ENCODE measurements around the gene ADAM10. TPM values are rescaled to one million over a fixed set of nuclear protein-coding genes. Genes with fewer than 3 reads are reported as not detected.
A peak's percentile ranks its signal among the peaks of the same experiment; 100 is the strongest.

ADAM10 gene
- total and polyA plus RNA-seq, 2 donors = 31.4 to 143 TPM

GRCh38 chr15:58736018-58736643, 13.4 kb downstream of the ADAM10 start:
- no peak overlapping the region for H3K27ac ChIP-seq (ENCODE audit: low read depth in 1 of 2, low read length in 1 of 2)
- H3K9me3 ChIP-seq (ENCODE audit: control insufficient read depth in 2 of 2, insufficient read depth in 1 of 2, low read length in 1 of 2) = no peaks in the 10 kb centered on the region
- peaks cover 10 to 30% of the 10 kb centered on the region in 2 donors for H3K4me1 ChIP-seq (ENCODE audit: control insufficient read depth in 2 of 2, insufficient read depth in 2 of 2, low read length in 2 of 2)
- whole genome bisulfite sequencing = 86% methylated on average over 2 of the region's 2 CpGs
- no peaks in the 10 kb centered on the region for H3K27me3 ChIP-seq (ENCODE audit: control insufficient read depth in 2 of 2, insufficient read depth in 1 of 2, low read length in 1 of 2)
- H3K36me3 ChIP-seq (ENCODE audit: control insufficient read depth in 2 of 2, insufficient read depth in 2 of 2, low read length in 1 of 2) = peaks cover 10 to 13% of the 10 kb centered on the region in 2 donors
- DNase-seq (ENCODE audit: low read depth in 6 of 9, low spot score in 9 of 9) = no peak
- H3K4me3 ChIP-seq (ENCODE audit: low read length in 2 of 2) = no peak overlapping the region

- WGBS = 96% methylated on average over 2 of the region's 2 CpGs
- H3K27ac ChIP-seq (ENCODE audit: low read depth in 1 of 2, low read length in 1 of 2) = no peak overlapping the region
- H3K27me3 ChIP-seq (ENCODE audit: control insufficient read depth in 2 of 2, insufficient read depth in 1 of 2, low read length in 1 of 2) = no peaks in the 10 kb centered on the region
- peaks cover 12 to 27% of the 10 kb centered on the region in 2 donors for H3K4me1 ChIP-seq (ENCODE audit: control insufficient read depth in 2 of 2, insufficient read depth in 2 of 2, low read length in 2 of 2)
- H3K36me3 ChIP-seq (ENCODE audit: control insufficient read depth in 2 of 2, insufficient read depth in 2 of 2, low read length in 1 of 2) = peaks cover 13% of the 10 kb centered on the region in 2 donors
- no peak overlapping the region for H3K4me3 ChIP-seq (ENCODE audit: low read length in 2 of 2)
- no peaks in the 10 kb centered on the region for H3K9me3 ChIP-seq (ENCODE audit: control insufficient read depth in 2 of 2, insufficient read depth in 1 of 2, low read length in 1 of 2)
- no peak for DNase-seq (ENCODE audit: low read depth in 6 of 9, low spot score in 9 of 9)
Measured at GRCh38 chr15:58734859-58735258, 14.6 kb downstream of the ADAM10 start.

- H3K27me3 ChIP-seq (ENCODE audit: control insufficient read depth in 2 of 2, insufficient read depth in 1 of 2, low read length in 1 of 2) = no peaks in the 10 kb centered on the region
- peaks cover 12 to 23% of the 10 kb centered on the region in 2 donors for H3K4me1 ChIP-seq (ENCODE audit: control insufficient read depth in 2 of 2, insufficient read depth in 2 of 2, low read length in 2 of 2)
- no peak for DNase-seq (ENCODE audit: low read depth in 6 of 9, low spot score in 9 of 9)
- no peak overlapping the region for H3K4me3 ChIP-seq (ENCODE audit: low read length in 2 of 2)
- peak overlapping the region in 1 of 2 donors; percentile 15 for H3K27ac ChIP-seq (ENCODE audit: low read depth in 1 of 2, low read length in 1 of 2)
- no peaks in the 10 kb centered on the region for H3K9me3 ChIP-seq (ENCODE audit: control insufficient read depth in 2 of 2, insufficient read depth in 1 of 2, low read length in 1 of 2)
- peaks cover 13 to 20% of the 10 kb centered on the region in 2 donors for H3K36me3 ChIP-seq (ENCODE audit: control insufficient read depth in 2 of 2, insufficient read depth in 2 of 2, low read length in 1 of 2)
- WGBS = over 99% methylated on average over 4 of the region's 4 CpGs
Measured at GRCh38 chr15:58732625-58733363, 16.7 kb downstream of the ADAM10 start.

- whole genome bisulfite sequencing = 94% methylated on average over 5 of the region's 5 CpGs
- DNase-seq (ENCODE audit: low read depth in 6 of 9, low spot score in 9 of 9) = no peak
- Histone ChIP-seq H3K27me3 (ENCODE audit: control insufficient read depth in 2 of 2, insufficient read depth in 1 of 2, low read length in 1 of 2) (no peaks in the 10 kb centered on the region), H3K27ac (ENCODE audit: low read depth in 1 of 2, low read length in 1 of 2) (peak overlapping the region in 1 of 2 donors; percentile 26), H3K9me3 (ENCODE audit: control insufficient read depth in 2 of 2, insufficient read depth in 1 of 2, low read length in 1 of 2) (no peaks in the 10 kb centered on the region), H3K4me1 (ENCODE audit: control insufficient read depth in 2 of 2, insufficient read depth in 2 of 2, low read length in 2 of 2) (peaks cover 12 to 23% of the 10 kb centered on the region in 2 donors), H3K4me3 (ENCODE audit: low read length in 2 of 2) (no peak overlapping the region), H3K36me3 (ENCODE audit: control insufficient read depth in 2 of 2, insufficient read depth in 2 of 2, low read length in 1 of 2) (peaks cover 13 to 20% of the 10 kb centered on the region in 2 donors)
Measured at GRCh38 chr15:58731756-58732535, 17.6 kb downstream of the ADAM10 start.

GRCh38 chr15:58726867-58727266, 22.6 kb downstream of the ADAM10 start:
- Histone ChIP-seq H3K9me3 (ENCODE audit: control insufficient read depth in 2 of 2, insufficient read depth in 1 of 2, low read length in 1 of 2) (no peaks in the 10 kb centered on the region), H3K4me3 (ENCODE audit: low read length in 2 of 2) (no peak overlapping the region), H3K4me1 (ENCODE audit: control insufficient read depth in 2 of 2, insufficient read depth in 2 of 2, low read length in 2 of 2) (peaks cover 3 to 19% of the 10 kb centered on the region in 2 donors), H3K27me3 (ENCODE audit: control insufficient read depth in 2 of 2, insufficient read depth in 1 of 2, low read length in 1 of 2) (no peaks in the 10 kb centered on the region), H3K36me3 (ENCODE audit: control insufficient read depth in 2 of 2, insufficient read depth in 2 of 2, low read length in 1 of 2) (peaks cover 10 to 21% of the 10 kb centered on the region in 2 donors), H3K27ac (ENCODE audit: low read depth in 1 of 2, low read length in 1 of 2) (no peak overlapping the region)
- 94% methylated on average over 12 of the region's 12 CpGs for WGBS
- no peak for DNase-seq (ENCODE audit: low read depth in 6 of 9, low spot score in 9 of 9)

GRCh38 chr15:58724466-58724865, 25.0 kb downstream of the ADAM10 start:
- DNase-seq (ENCODE audit: low read depth in 6 of 9, low spot score in 9 of 9) = peak in 2 of 9 donors; percentile 19 to 58
- Histone ChIP-seq H3K4me1 (ENCODE audit: control insufficient read depth in 2 of 2, insufficient read depth in 2 of 2, low read length in 2 of 2) (peaks cover 0 to 14% of the 10 kb centered on the region in 2 donors), H3K27ac (ENCODE audit: low read depth in 1 of 2, low read length in 1 of 2) (peak overlapping the region; percentile 6 to 42)

GRCh38 chr15:58717357-58717756, 32.1 kb downstream of the ADAM10 start:
- peaks cover 0 to 3% of the 10 kb centered on the region in 2 donors for H3K4me1 ChIP-seq (ENCODE audit: control insufficient read depth in 2 of 2, insufficient read depth in 2 of 2, low read length in 2 of 2)
- no peak overlapping the region for H3K4me3 ChIP-seq (ENCODE audit: low read length in 2 of 2)
- no peak for DNase-seq (ENCODE audit: low read depth in 6 of 9, low spot score in 9 of 9)
- H3K27me3 ChIP-seq (ENCODE audit: control insufficient read depth in 2 of 2, insufficient read depth in 1 of 2, low read length in 1 of 2) = no peaks in the 10 kb centered on the region
- H3K27ac ChIP-seq (ENCODE audit: low read depth in 1 of 2, low read length in 1 of 2) = no peak overlapping the region
- peaks cover 19 to 40% of the 10 kb centered on the region in 2 donors for H3K36me3 ChIP-seq (ENCODE audit: control insufficient read depth in 2 of 2, insufficient read depth in 2 of 2, low read length in 1 of 2)
- WGBS = 97% methylated on average over 2 of the region's 2 CpGs
- H3K9me3 ChIP-seq (ENCODE audit: control insufficient read depth in 2 of 2, insufficient read depth in 1 of 2, low read length in 1 of 2) = no peaks in the 10 kb centered on the region

More at GRCh38 chr15:58724466-58724865, 25.0 kb downstream of the ADAM10 start:
- WGBS = 58% methylated on average over 1 of the region's 1 CpG
- Histone ChIP-seq H3K36me3 (ENCODE audit: control insufficient read depth in 2 of 2, insufficient read depth in 2 of 2, low read length in 1 of 2) (peaks cover 3 to 15% of the 10 kb centered on the region in 2 donors), H3K9me3 (ENCODE audit: control insufficient read depth in 2 of 2, insufficient read depth in 1 of 2, low read length in 1 of 2) (no peaks in the 10 kb centered on the region), H3K27me3 (ENCODE audit: control insufficient read depth in 2 of 2, insufficient read depth in 1 of 2, low read length in 1 of 2) (no peaks in the 10 kb centered on the region), H3K4me3 (ENCODE audit: low read length in 2 of 2) (no peak overlapping the region)

GRCh38 chr15:58716027-58716426, 33.5 kb downstream of the ADAM10 start:
- Histone ChIP-seq H3K27ac (ENCODE audit: low read depth in 1 of 2, low read length in 1 of 2) (no peak overlapping the region), H3K4me3 (ENCODE audit: low read length in 2 of 2) (no peak overlapping the region), H3K36me3 (ENCODE audit: control insufficient read depth in 2 of 2, insufficient read depth in 2 of 2, low read length in 1 of 2) (peaks cover 19 to 42% of the 10 kb centered on the region in 2 donors), H3K9me3 (ENCODE audit: control insufficient read depth in 2 of 2, insufficient read depth in 1 of 2, low read length in 1 of 2) (no peaks in the 10 kb centered on the region), H3K4me1 (ENCODE audit: control insufficient read depth in 2 of 2, insufficient read depth in 2 of 2, low read length in 2 of 2) (no peaks in the 10 kb centered on the region), H3K27me3 (ENCODE audit: control insufficient read depth in 2 of 2, insufficient read depth in 1 of 2, low read length in 1 of 2) (no peaks in the 10 kb centered on the region)
- WGBS = 98% methylated on average over 4 of the region's 4 CpGs
- DNase-seq (ENCODE audit: low read depth in 6 of 9, low spot score in 9 of 9) = no peak
